Measurements from ENCODE around the gene TRAIP. TPM values are rescaled to one million over a fixed set of nuclear protein-coding genes. Genes with fewer than 3 reads are reported as not detected.
A peak's percentile ranks its signal among the peaks of the same experiment; 100 is the strongest.
"Not testable (repeated sequence)": the region's sequence is repeated elsewhere in the genome, so short reads cannot be mapped to it uniquely, and the experiment has no call there.

The TRAIP gene
- total RNA-seq (2021) (17.8 and 18.8 TPM in 2 replicates), Bru-seq, nascent RNA (percentile 51 among the genes with signal in this experiment), BruChase-seq, experiment 1, labeled RNA remaining after a 2-hour chase (percentile 55 among the genes with signal in this experiment), BruChase-seq, experiment 2, labeled RNA remaining after a 6-hour chase (percentile 51 among the genes with signal in this experiment)
- long read RNA-seq, transcript TRAIP-201 (15 exons, 2,028 nt), result major isoform, 14 of 27 reads
- long read RNA-seq, partial matches to known transcripts, result 5 of 27 reads
- long read RNA-seq, other reads (novel, unspliced or antisense), result 7 of 27 reads

GRCh38 chr3:49856181-49857005 lies at the start of gene TRAIP:
TRAIP (minus strand) TSS chr3:49856564; CDS start chr3:49856453, 111 bp downstream.
- TF ChIP-seq EZH2 (IDR thresholded peaks at IDR 0.05; ENCODE audit: borderline replicate concordance, low read depth, low read length, poor library complexity, severe bottlenecking) (no peak), CTCF (conservative IDR thresholded peaks at IDR 0.05; ENCODE audit: low read depth, low read length) (no peak)
- POLR2A ChIA-PET (ENCODE audit: low non-redundant PET), result no interaction called here
- no peaks in the 10 kb centered on the region for H3K4me1 ChIP-seq (ENCODE audit: insufficient read depth, low read length, poor library complexity, severe bottlenecking)
- H3K27ac ChIP-seq (ENCODE audit: low read depth, low read length, poor library complexity, severe bottlenecking), result peak within 1 kb of the TSS; percentile 46
- H3K4me3 ChIP-seq (ENCODE audit: low read depth, low read length, poor library complexity, severe bottlenecking), result peak within 1 kb of the TSS; percentile 66
- peak; percentile 88 for DNase-seq (ENCODE audit: low spot score)
- no peaks in the 10 kb centered on the region for H3K27me3 ChIP-seq (replicated peaks; ENCODE audit: insufficient read depth, low read depth, low read length, poor library complexity)
- CTCF ChIA-PET, result no interaction called here
- intact Hi-C loops (cut with micrococcal nuclease; ENCODE audit: unreplicated experiment), result no loop called here
- no peaks in the 10 kb centered on the region for H3K36me3 ChIP-seq (ENCODE audit: insufficient read depth, low read length, poor library complexity, severe bottlenecking)
- H3K9me3 ChIP-seq (ENCODE audit: low read depth, low read length, poor library complexity, severe bottlenecking), result no peaks in the 10 kb centered on the region
- BruUV-seq (replicated peaks), result no TSS peak

GRCh38 chr3:49904448-49904847 lies 48.1 kb upstream of the TRAIP start:
- DNase-seq (ENCODE audit: low spot score); H3K4me3 ChIP-seq (ENCODE audit: low read depth, low read length, poor library complexity, severe bottlenecking); H3K27ac ChIP-seq (ENCODE audit: low read depth, low read length, poor library complexity, severe bottlenecking); H3K9me3 ChIP-seq (ENCODE audit: low read depth, low read length, poor library complexity, severe bottlenecking); H3K4me1 ChIP-seq (ENCODE audit: insufficient read depth, low read length, poor library complexity, severe bottlenecking); POLR2A ChIA-PET (ENCODE audit: low non-redundant PET); H3K27me3 ChIP-seq (replicated peaks; ENCODE audit: insufficient read depth, low read depth, low read length, poor library complexity); BruUV-seq (replicated peaks); H3K36me3 ChIP-seq (ENCODE audit: insufficient read depth, low read length, poor library complexity, severe bottlenecking); CTCF ChIA-PET: not testable (repeated sequence)
- intact Hi-C loops (cut with micrococcal nuclease; ENCODE audit: unreplicated experiment), result loop anchor here (10.0 kb wide), 1 partner anchor 60 kb away; no protein-coding TSS in a partner anchor

GRCh38 chr3:49903451-49904424 lies 47.4 kb upstream of the TRAIP start, which contains the start of gene MST1R:
MST1R (minus strand) TSS chr3:49903873; CDS start chr3:49903609, 264 bp downstream.
- CTCF ChIA-PET, result interaction anchor here (0.5 kb wide), 1 partner anchor 65 kb away, joined by 4 read pairs; no protein-coding TSS in a partner anchor
- no peaks in the 10 kb centered on the region for H3K9me3 ChIP-seq (ENCODE audit: low read depth, low read length, poor library complexity, severe bottlenecking)
- no peaks in the 10 kb centered on the region for H3K27me3 ChIP-seq (replicated peaks; ENCODE audit: insufficient read depth, low read depth, low read length, poor library complexity)
- no peak for DNase-seq (ENCODE audit: low spot score)
- H3K4me3 ChIP-seq (ENCODE audit: low read depth, low read length, poor library complexity, severe bottlenecking), result no peak within 1 kb of the TSS
- H3K27ac ChIP-seq (ENCODE audit: low read depth, low read length, poor library complexity, severe bottlenecking), result no peak within 1 kb of the TSS
- no peaks in the 10 kb centered on the region for H3K4me1 ChIP-seq (ENCODE audit: insufficient read depth, low read length, poor library complexity, severe bottlenecking)
- POLR2A ChIA-PET (ENCODE audit: low non-redundant PET), result no interaction called here
- intact Hi-C loops (cut with micrococcal nuclease; ENCODE audit: unreplicated experiment), result loop anchor here (10.0 kb wide), 1 partner anchor 59 kb away; no protein-coding TSS in a partner anchor
- no TSS peak for BruUV-seq (replicated peaks)
- TF ChIP-seq EZH2 (IDR thresholded peaks at IDR 0.05; ENCODE audit: borderline replicate concordance, low read depth, low read length, poor library complexity, severe bottlenecking) (no peak), CTCF (conservative IDR thresholded peaks at IDR 0.05; ENCODE audit: low read depth, low read length) (no peak)
- H3K36me3 ChIP-seq (ENCODE audit: insufficient read depth, low read length, poor library complexity, severe bottlenecking), result no peaks in the 10 kb centered on the region

Measured in A673 (cell line).